HG03097 (cell line): ENCODE results near the gene MYBBP1A.

ENCODE experiments used
- ATAC-seq: cut with Tn5 transposase; IDR thresholded peaks from one replicate; pipeline ENCODE4 v1.9.1; 2021; ENCODE audit not compliant: unreplicated experiment, low FRiP score

The MYBBP1A gene

DNA sequence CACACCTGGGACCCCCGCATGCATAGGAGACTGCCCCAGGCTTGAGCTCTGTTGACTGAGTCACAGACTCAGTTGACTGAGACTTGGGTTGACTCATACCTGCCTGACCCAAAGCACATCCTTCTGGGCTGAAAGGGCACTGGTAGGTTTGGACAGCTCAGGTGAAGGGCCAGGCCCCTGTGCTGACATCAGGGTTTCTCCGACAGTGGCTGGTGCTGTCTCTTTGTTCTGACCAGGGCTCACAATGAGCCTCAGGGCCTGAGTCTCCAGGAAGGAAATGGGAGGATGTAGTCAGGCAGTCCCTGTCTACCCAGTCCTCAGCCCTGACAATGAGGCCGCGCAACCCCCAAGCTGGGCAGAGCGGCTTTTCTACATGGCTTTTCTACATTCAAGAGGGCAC lies 50.0 kb downstream of the MYBBP1A start:
- ATAC-seq = no peak

DNA sequence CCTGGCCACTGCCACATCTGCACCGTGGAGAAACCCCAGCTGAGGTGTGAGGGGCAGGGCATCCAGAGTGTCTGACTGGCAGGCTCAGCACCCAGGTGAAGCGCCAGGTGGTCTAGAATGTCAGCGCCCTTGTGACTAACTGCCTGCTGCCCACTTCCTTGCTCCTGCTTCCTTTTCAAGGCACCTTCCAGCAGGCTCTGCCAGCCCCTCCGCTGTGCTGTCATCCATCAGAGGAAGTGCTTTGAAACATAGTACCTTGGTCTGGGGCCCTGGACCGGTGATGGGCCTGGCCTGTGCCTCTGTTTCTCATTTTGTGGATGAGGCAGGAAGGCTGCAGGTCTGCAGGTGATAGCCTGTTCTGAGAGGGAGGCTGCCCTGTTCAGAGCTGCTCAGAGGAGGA lies 51.0 kb downstream of the MYBBP1A start:
- no peak for ATAC-seq

DNA sequence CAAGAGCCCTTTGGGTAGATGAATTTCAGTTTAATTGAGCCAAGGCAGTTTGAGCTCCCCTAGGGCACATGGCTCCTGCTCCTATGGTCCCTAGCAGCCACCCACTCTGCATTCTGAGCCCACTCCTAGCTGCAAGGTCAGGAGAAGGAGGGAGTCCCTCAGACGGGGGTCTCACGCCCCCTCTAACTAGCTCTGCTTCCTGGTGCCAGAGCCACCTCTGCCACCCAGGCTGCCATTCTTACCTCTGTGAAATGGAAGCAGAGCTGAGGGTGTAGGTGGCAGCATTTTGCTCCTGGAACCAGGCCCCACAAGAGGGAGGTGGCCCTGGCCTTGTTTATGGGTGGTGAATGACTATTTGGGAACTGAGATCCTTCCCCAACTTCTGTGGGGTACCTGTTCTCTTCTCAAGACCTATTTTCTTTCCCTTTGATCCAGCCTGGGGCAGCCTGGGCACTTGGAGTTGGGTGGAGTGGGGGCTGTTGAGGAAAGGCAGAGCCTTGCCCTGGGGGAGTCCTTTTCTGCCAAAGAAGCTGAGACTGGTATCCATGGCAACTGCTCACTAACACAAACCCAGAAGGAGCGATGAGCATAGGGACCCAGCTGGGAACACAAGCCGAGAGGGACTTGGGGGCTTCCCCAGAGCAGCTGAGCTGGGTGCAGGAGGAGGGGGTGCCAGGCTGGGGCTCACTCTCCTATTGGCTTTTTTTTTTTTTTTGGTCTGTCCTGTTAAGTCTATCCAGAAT lies 51.7 kb downstream of the MYBBP1A start:
- no peak for ATAC-seq

DNA sequence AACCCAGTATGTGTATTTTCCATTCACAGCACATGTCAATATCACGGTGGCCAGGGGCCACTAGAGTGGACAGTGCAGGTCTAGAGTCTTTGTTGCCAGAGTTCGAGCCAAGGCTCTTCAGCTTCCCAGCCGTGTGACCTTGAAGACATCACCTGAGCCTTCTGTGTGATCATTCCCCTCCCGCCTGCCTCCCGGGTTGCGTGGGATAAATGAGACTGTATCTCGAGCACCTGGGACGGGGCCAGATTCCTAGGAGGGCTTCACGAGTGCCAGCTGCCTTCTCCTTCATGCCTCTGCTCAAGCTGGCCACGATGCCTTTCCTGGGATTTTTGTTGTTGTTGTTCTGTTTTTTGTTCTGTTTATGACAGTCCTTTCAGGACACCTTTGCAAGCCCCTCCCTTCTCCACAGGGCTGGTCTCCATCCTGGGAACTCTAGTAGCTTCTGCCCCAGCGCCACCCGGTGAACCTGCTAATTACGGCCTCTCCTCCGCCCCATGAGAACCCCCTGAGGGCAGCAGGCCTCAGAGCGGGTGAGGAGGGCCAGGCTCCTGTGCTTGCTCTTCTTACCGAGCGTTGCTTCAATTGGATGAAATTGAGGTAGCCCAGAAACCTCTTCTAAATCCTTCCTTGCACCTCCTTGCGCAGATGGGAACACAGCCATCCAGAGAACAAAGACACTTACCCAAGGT lies 52.6 kb downstream of the MYBBP1A start:
- no peak for ATAC-seq

DNA sequence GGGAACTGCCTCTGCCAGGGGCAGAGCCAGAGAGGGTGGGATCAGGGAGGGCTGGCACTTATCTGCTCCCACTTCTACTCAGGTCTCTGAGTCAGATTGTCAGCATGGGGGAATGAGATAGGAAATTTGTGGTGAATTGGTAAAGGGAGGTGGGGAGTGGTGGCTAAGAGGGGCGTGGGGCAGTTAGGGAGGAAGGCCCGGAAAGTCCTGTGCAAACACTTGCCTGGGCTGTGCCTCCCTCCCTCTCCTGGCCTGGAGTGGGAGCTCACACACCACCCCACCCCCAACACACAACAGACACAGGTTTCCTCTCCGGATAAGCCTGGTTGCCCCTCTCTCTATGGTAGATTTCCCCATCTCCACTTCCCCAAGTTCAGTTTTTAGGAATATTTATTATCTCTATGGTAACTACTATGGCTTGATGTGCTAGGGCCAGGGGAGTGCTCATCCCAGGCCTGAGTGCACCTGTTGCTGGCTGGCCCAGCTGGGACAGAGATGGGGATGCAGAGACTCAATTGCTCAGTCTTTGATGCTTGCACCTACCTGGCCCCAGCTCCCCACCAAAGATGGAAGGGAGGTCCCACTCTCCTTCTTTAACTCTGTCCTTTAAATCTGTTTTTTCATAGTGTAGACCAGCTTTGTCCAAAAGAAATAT lies 53.8 kb downstream of the MYBBP1A start:
- ATAC-seq = no peak

DNA sequence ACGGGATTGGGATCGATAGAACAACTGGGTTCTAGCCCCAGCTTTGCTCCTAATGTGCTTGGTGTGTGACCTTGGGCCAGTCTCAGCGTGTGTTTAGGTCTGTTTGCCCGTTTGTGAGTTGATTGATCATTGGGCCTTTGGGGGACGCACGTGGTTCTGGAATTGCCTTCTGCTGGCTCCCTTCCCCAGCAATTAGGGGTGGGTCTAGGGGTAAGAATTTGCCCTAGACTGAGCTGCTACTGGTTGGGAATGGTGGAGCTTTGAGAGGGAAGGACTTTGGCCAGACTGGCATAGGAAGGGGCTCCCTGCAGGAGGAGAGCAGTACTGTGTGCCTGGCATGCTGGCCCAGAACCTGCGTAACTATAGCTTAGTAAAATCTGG lies 55.0 kb downstream of the MYBBP1A start:
- ATAC-seq = no peak

DNA sequence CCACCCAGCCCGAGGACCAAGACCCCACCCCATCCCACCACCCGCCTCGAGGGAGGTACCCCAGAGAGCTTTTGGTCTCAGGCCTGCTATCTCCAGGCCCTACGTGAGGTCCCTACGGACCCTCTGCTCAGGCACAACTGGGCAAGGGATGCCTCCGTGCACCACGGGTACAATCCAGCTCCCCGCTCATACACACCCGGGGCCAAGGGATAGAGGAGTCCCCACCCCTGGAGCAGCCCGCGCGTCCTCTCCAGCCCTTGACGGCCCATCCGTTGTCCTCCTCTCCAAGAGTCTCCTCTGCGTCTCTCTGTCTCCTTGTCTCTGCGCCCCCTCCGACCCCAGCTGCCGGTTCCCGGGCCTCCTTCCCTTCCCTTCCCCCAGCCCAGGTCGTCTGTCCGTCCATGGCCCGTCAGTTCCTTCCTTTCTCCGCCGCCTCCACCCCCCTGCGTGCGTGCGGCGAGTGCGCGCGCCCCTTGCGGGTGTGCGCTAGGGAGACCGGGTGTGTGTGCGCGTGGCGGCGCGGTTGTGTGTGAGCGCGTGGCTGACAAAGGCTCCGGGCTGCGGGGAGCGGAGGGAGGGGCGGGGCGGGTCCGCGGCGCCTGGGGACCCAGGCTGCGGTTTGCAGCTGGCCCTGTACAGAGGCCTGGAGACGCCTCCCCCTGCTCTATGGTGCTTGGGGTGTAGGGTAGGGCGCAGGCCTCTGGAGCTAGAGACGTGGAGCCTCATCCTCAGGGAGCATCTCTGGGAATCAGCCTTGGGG lies 55.6 kb downstream of the MYBBP1A start:
- no peak for ATAC-seq

DNA sequence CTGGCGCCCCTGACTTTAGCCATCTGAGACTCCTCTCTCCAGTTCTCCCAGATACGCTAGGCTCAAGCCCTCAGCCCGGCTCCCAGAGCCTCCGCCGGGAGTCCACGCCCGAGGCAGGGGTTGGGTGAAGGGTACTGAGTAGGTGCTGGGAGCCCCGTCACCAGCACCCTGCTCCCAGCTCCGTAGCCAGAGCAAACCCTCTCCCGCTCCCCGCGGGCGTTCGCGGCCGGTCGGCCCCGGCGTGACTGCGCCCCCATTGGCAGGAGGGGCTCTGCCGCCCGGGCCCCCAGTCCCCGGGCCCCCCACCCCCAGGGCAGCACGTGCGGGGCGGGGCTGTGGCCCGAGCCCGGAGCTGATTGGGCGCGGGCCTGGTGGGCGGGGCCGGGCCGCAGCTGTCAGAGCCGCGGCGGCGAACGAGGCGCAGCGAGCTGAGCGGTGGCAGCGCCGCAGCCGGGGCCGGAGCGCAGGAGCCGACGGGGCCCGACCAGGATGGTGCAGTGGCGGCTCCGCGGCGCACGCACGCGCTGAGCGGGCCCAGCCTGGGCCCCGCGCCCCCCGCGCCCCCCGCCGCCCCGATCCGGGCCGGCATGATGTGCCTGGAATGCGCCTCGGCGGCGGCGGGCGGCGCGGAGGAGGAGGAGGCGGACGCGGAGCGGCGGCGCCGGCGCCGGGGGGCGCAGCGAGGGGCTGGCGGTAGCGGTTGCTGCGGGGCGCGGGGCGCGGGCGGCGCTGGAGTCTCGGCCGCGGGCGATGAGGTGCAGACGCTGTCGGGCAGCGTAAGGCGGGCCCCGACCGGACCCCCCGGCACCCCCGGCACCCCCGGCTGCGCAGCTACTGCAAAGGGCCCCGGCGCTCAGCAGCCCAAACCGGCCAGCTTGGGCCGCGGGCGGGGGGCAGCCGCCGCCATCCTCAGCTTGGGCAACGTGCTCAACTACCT lies 56.5 kb downstream of the MYBBP1A start, which contains the start of gene SPNS2:
Gene SPNS2, plus strand, starts transcription at position 421 of the 937 bp plus-strand sequence. Its CDS starts 167 bp downstream, at position 588.
- no peak for ATAC-seq

DNA sequence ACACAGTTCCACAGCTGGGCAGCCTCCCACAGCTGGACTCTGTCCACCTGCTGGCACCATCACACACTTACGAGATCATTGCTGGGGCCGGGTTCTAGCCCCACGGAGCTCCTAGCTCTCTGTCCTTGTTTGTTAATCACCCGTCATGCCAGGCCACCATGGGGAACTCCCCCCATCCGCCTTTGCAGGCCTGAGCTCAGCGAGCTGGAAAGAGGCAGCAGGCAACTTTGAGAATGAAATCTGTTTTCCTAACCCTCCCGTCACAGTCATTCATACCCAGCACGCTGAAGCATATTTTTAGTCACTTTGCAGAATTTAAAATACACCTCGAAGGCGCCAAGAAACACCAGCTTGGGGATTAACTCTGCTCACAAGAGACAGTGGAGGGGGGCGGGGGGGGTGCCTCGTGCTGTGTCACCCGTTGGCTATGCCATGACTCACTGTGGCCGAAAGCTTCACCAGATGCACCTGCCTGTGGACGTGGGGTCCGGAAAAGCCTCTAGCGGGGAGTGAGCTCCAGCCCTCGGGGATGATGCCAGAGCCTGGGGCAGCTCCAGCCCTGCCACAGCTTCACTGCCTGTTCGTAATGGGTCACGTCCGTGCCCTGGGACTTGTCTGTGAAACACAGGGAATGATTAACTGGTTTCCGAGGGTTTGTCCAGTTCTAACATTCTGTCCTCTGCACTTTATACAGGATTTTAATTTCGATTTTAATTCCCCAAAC lies 57.9 kb downstream of the MYBBP1A start:
- no peak for ATAC-seq

DNA sequence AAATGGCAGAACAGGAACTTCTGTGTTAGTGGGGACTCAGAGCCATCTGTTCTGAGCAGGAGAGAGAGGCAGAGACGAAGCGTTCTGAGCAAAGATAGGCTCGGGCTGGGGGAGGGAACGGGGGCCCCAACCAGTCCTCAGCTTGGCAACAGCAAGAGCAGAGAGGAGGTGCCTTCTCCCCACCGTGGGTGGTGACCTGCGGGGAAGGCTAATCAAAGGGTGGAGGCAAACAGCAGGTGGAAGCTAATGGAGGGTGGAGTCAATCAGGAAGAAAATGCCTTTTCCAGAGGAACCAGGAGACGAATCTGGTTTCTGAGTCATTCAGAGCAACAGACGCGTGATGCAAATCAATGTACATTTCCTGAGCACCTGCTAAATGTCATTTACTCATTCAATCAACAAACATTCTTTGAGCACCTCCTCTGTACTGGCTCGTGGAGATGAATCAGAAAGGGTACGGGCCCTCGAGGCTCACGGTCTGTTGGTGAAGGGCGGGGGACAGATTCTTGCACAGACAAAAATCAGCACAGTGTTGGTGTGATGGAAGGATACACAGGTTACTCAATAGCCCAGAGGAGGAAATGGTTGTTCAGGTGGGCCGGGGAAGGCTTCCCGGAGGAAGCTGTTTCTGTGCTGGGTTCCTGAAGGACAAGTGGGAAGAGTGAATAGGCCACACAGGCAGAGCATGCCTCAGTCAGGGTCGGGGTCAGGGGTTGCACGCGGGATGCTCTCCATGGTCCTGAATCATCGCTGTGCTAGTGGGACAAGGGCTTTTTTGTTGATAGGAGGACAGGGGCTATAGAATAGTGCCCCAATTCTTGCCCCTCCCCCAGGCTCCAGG lies 62.2 kb downstream of the MYBBP1A start:
- no peak for ATAC-seq

DNA sequence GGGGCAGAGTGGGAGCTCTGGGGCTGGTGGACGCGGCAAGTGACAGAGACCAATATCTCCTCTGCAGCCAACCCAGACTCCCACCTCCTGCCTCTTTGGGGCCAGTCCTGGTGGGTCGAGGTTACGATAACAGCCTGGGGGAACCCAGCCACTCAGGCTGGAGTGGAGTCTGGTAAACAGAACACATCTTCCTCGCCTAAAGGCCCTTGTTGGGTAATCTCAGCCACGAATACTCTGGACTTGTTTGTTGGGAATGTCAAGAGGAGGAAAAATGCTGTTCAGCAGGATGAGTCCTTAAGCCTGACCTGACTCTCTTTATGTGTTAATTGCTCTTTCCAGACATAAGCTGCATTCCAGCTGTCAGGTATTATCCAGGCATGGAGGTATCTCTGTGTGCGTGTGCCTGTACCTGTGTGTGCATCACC lies 64.5 kb downstream of the MYBBP1A start:
- ATAC-seq = no peak

DNA sequence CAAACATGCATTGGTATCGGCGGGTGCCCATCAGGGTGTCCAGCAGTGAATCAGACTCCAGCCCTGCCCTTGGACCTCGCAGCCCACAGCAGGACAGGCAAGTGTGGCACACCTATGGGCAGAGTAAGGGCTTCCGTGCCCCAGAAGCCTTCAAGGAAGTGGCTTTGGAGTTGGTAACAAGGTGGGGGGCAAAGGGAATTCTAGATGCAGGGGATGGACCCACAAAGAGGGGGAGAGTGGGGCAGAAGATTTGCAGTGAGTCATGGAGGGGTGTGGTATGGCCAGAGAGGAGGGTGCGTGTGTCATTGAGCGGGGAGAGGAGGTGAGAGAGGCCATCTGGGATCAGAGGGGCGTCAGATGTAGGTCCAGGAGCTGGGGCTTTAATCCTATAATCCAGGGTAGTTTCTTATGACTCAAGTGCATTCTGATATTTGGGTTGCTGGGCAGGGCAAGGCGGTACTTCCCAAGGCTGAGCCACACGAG lies 65.0 kb downstream of the MYBBP1A start:
- no peak for ATAC-seq

DNA sequence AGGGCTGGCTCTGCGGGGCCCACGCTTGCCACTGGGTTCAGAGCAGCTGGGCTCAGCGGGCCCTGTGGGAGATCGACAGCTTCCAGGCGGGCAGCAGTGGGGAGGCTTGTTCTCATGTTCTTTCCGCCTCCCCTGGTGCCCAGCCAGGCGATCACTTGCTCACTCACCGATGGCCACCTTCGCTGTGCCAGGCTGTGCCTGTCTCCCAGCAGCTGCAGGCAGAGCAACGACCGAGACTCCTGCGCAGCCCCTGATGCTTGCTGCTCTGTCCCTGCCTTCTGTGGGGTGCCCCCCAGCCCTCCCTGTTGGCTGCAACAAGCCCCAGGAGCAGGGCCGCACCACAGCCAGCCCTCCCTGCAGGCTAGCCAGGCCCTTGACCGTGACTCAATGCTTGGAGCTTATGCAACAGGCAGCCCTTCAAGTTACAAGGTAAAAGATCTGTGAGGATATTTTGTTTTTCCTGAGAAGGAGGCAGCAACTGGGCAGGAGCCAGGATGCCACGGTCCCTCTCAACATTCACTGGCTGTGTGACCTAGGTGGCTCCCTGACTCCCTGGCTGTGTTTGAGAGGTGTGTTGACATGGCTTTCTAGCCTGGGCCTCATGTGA lies 66.1 kb downstream of the MYBBP1A start:
- ATAC-seq = no peak
